Loucy (cell line): Measurements from ENCODE around the gene FDX1.

Experiments used
- H2AFZ ChIP-seq: fragments of 200-600 bp; sonication (generic); 2 replicates; pipeline ENCODE4 v1.6.0; 2016; ENCODE audit warnings: antibody characterized with exemption, mild to moderate bottlenecking, low read length, moderate library complexity
- H3F3A ChIP-seq: fragments of 200-600 bp; 2 replicates; pipeline ENCODE4 v1.6.0; 2016; ENCODE audit warnings: antibody characterized with exemption, low read depth, mild to moderate bottlenecking
- H3K27me3 ChIP-seq: fragments of 200-600 bp; sonication (generic); 2 replicates; pipeline ENCODE4 v1.6.1; 2014; ENCODE audit warnings: low read length, mild to moderate bottlenecking; ENCODE audit not compliant: insufficient read depth, poor library complexity, severe bottlenecking
- H3K36me3 ChIP-seq: fragments of 200-600 bp; sonication (generic); 2 replicates; pipeline ENCODE4 v1.6.1; 2016; ENCODE audit warnings: low read length; ENCODE audit not compliant: insufficient read depth
- H3K4me1 ChIP-seq: fragments of 200-600 bp; sonication (generic); 2 replicates; pipeline ENCODE4 v1.5.1; 2014; ENCODE audit warnings: low read length, mild to moderate bottlenecking; ENCODE audit not compliant: insufficient read depth, poor library complexity, severe bottlenecking
- H3K4me2 ChIP-seq: fragments of 200-600 bp; sonication (generic); 2 replicates; pipeline ENCODE4 v1.6.0; 2014; ENCODE audit warnings: antibody characterized with exemption, low read length, low read depth, mild to moderate bottlenecking; ENCODE audit not compliant: poor library complexity, severe bottlenecking
- H3K4me3 ChIP-seq: fragments of 200-600 bp; sonication (generic); 2 replicates; pipeline ENCODE4 v1.5.1; 2014; ENCODE audit warnings: low read length, mild to moderate bottlenecking, mixed read lengths; ENCODE audit not compliant: poor library complexity, severe bottlenecking
- H3K79me2 ChIP-seq: fragments of 200-600 bp; sonication (generic); 2 replicates; pipeline ENCODE4 v1.6.1; 2014; ENCODE audit warnings: low read length; ENCODE audit not compliant: insufficient read depth
- H3K9ac ChIP-seq: fragments of 200-600 bp; sonication (generic); 2 replicates; pipeline ENCODE4 v1.6.0; 2014; ENCODE audit warnings: mild to moderate bottlenecking, low read depth, low read length, moderate library complexity; ENCODE audit not compliant: poor library complexity, severe bottlenecking
- H3K9me2 ChIP-seq: fragments of 200-600 bp; sonication (generic); replicated peaks from 2 replicates; pipeline ENCODE4 v1.6.1; 2016; ENCODE audit warnings: low read depth, low read length, mixed read lengths
- H3K9me3 ChIP-seq: fragments of 200-600 bp; sonication (generic); 2 replicates; pipeline ENCODE4 v1.6.1; 2014; ENCODE audit warnings: mild to moderate bottlenecking, antibody characterized with exemption, low read length, low read depth; ENCODE audit not compliant: insufficient read depth
- H4K20me1 ChIP-seq: fragments of 200-600 bp; sonication (generic); 2 replicates; pipeline ENCODE4 v1.6.0; 2014; ENCODE audit warnings: antibody characterized with exemption, low read length, mild to moderate bottlenecking; ENCODE audit not compliant: insufficient read depth, poor library complexity, severe bottlenecking
- CTCF ChIP-seq: fragments of 200-600 bp; sonication (generic); conservative IDR thresholded peaks from 2 replicates; pipeline ENCODE4 v1.5.1; 2014; ENCODE audit warnings: mild to moderate bottlenecking, antibody characterized with exemption, low read length
- EZH2phosphoT487 ChIP-seq: fragments of 200-600 bp; IDR thresholded peaks from 2 replicates; pipeline ENCODE4 v1.6.1; 2018; ENCODE audit warnings: antibody characterized with exemption, mild to moderate bottlenecking, moderate library complexity, borderline replicate concordance

FDX1 gene

GRCh38 chr11:110501428-110501827 is 71.7 kb downstream of the FDX1 start:
- no peaks in the 10 kb centered on the region for H3K4me1 ChIP-seq
- no peak overlapping the region for H3K4me2 ChIP-seq
- H3K4me3 ChIP-seq = no peak overlapping the region
- TF ChIP-seq EZH2phosphoT487 (no peak), CTCF (no peak)
- H4K20me1 ChIP-seq = no peaks in the 10 kb centered on the region
- H3K9me2 ChIP-seq = no peaks in the 10 kb centered on the region
- H3K27me3 ChIP-seq = no peaks in the 10 kb centered on the region
- H2AFZ ChIP-seq = no peak overlapping the region
- H3K36me3 ChIP-seq = no peaks in the 10 kb centered on the region
- H3K9ac ChIP-seq = no peak overlapping the region
- H3K9me3 ChIP-seq = no peaks in the 10 kb centered on the region
- no peaks in the 10 kb centered on the region for H3K79me2 ChIP-seq
- H3F3A ChIP-seq = no peaks in the 10 kb centered on the region

- H3K4me1 ChIP-seq = no peaks in the 10 kb centered on the region
- H3K79me2 ChIP-seq = no peaks in the 10 kb centered on the region
- no peaks in the 10 kb centered on the region for H3K9me3 ChIP-seq
- no peak overlapping the region for H3K9ac ChIP-seq
- no peaks in the 10 kb centered on the region for H3K9me2 ChIP-seq
- no peaks in the 10 kb centered on the region for H3K36me3 ChIP-seq
- no peak overlapping the region for H2AFZ ChIP-seq
- no peak for TF ChIP-seq EZH2phosphoT487
- TF ChIP-seq CTCF = no peak
- H3K4me3 ChIP-seq = no peak overlapping the region
- no peak overlapping the region for H3K4me2 ChIP-seq
- H3K27me3 ChIP-seq = no peaks in the 10 kb centered on the region
- H3F3A ChIP-seq = no peaks in the 10 kb centered on the region
- no peaks in the 10 kb centered on the region for H4K20me1 ChIP-seq
Observed at GRCh38 chr11:110505528-110506284, 76.0 kb downstream of the FDX1 start.

- no peaks in the 10 kb centered on the region for H3K9me3 ChIP-seq
- H3K4me2 ChIP-seq = no peak overlapping the region
- TF ChIP-seq EZH2phosphoT487 (no peak), CTCF (no peak)
- no peaks in the 10 kb centered on the region for H3K27me3 ChIP-seq
- no peaks in the 10 kb centered on the region for H3K4me1 ChIP-seq
- H3K36me3 ChIP-seq = no peaks in the 10 kb centered on the region
- no peaks in the 10 kb centered on the region for H4K20me1 ChIP-seq
- no peak overlapping the region for H2AFZ ChIP-seq
- H3K4me3 ChIP-seq = no peak overlapping the region
- no peaks in the 10 kb centered on the region for H3K79me2 ChIP-seq
- no peaks in the 10 kb centered on the region for H3F3A ChIP-seq
- H3K9ac ChIP-seq = no peak overlapping the region
- no peaks in the 10 kb centered on the region for H3K9me2 ChIP-seq
Observed at GRCh38 chr11:110507328-110507727, 77.6 kb downstream of the FDX1 start.
